HG02970 (cell line): ENCODE results near the gene GSTT2B.
"Not testable (repeated sequence)": the region's sequence is repeated elsewhere in the genome, so short reads cannot be mapped to it uniquely, and the experiment has no call there.

Experiments
- ATAC-seq: cut with Tn5 transposase; IDR thresholded peaks from one replicate; pipeline ENCODE4 v1.9.1; 2021; ENCODE audit warnings: mild to moderate bottlenecking, moderate library complexity, moderate number of reproducible peaks; ENCODE audit not compliant: unreplicated experiment, low FRiP score

GSTT2B gene

GRCh38 chr22:23908587-23909205, 52.3 kb downstream of the GSTT2B start:
- ATAC-seq = no peak

- ATAC-seq = not testable (repeated sequence)
Measured at GRCh38 chr22:23907423-23907822, 53.6 kb downstream of the GSTT2B start.
